Neutrophil (primary cell): ENCODE measurements around the gene RPE.

Experiments
- H3K27ac ChIP-seq: fragments of 200-600 bp; sonication (generic); 2 replicates; pipeline ENCODE4 v1.5.1; 2016; ENCODE audit warnings: mild to moderate bottlenecking, moderate library complexity
- H3K27me3 ChIP-seq: fragments of 200-600 bp; sonication (generic); 2 replicates; pipeline ENCODE4 v1.6.0; 2016; ENCODE audit warnings: mild to moderate bottlenecking
- H3K36me3 ChIP-seq: fragments of 200-600 bp; sonication (generic); 2 replicates; pipeline ENCODE4 v1.5.1; 2017
- H3K4me1 ChIP-seq, 2 experiments: fragments of 200-600 bp in 1 of 2; sonication (generic) in 1 of 2; 1 replicate in 1 of 2; 2 replicates in 1 of 2; pipeline versions ENCODE4 v1.5.1 to v1.6.1; 2013 to 2016; ENCODE audit warnings: low read depth in 1 of 2, low read length in 1 of 2, mild to moderate bottlenecking in 1 of 2, moderate library complexity in 1 of 2; ENCODE audit not compliant: control insufficient read depth in 1 of 2, insufficient read depth in 1 of 2
- H3K4me3 ChIP-seq, 2 experiments: fragments of 200-600 bp in 1 of 2; sonication (generic) in 1 of 2; 1 replicate in 1 of 2; 2 replicates in 1 of 2; pipeline ENCODE4 v1.5.1; 2013 to 2016; ENCODE audit warnings: low read depth in 1 of 2, low read length in 1 of 2, mild to moderate bottlenecking in 1 of 2, moderate library complexity in 1 of 2
- H3K9me3 ChIP-seq: fragments of 200-600 bp; sonication (generic); 2 replicates; pipeline ENCODE4 v1.5.1; 2016
- TF ChIP-seq, protein P1 (sequence below): fragments of 200-600 bp; sonication (generic); IDR thresholded peaks from 2 replicates; pipeline ENCODE4 v1.5.1; 2016; ENCODE audit warnings: antibody characterized with exemption

RPE gene

DNA sequence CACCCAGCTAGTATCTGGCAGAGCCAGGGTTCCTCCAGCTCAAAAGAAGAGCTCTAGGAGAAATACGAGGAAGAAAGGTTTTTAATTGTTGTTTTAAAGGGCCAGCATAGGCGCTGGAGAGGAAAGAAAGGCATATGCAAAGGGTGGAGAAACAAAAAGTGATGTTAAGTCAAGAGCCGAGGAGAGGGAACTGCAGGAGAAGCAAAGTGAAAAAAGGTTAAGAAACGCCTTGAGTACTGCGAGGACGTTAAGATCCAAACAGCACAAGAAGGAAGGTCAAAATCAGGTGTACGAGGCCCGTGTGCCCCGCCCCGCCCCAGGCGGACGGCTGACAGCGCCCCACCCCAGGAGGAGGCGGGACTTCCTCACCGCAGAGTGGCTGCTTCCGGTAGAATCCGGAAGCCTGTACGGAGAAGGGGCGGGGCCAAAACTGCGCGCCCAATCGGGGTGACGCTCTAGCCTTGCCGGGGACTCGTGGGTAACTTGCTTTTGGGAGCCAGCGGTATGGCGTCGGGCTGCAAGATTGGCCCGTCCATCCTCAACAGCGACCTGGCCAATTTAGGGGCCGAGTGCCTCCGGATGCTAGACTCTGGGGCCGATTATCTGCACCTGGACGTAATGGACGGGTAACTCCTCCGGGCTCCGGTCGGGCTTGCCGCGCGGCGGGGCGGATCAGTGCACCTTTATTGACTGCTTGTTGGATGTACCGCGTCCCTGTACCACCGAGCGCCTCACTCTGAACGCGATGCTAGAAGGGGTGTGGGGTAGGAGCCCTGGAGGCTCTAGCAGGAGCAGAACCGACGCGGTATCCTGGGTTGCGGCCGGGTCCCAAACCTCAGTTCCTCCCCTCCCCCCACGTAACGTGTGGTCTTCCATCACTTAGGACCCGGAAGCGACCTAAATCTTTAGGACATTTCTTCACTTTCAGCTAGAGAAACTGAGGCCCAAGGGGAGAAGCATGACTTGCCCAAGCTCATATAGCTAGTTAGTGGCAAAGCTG lies at the start of gene RPE:
TSS of gene RPE (plus strand) at position 481 of the 1,000 bp plus-strand sequence. CDS start at position 505, 24 bp downstream.
- H3K36me3 ChIP-seq, result no peaks in the 10 kb centered on the region
- H3K4me3 ChIP-seq, result peak within 1 kb of the TSS; percentile 77 to 96
- TF ChIP-seq, protein P1, sequence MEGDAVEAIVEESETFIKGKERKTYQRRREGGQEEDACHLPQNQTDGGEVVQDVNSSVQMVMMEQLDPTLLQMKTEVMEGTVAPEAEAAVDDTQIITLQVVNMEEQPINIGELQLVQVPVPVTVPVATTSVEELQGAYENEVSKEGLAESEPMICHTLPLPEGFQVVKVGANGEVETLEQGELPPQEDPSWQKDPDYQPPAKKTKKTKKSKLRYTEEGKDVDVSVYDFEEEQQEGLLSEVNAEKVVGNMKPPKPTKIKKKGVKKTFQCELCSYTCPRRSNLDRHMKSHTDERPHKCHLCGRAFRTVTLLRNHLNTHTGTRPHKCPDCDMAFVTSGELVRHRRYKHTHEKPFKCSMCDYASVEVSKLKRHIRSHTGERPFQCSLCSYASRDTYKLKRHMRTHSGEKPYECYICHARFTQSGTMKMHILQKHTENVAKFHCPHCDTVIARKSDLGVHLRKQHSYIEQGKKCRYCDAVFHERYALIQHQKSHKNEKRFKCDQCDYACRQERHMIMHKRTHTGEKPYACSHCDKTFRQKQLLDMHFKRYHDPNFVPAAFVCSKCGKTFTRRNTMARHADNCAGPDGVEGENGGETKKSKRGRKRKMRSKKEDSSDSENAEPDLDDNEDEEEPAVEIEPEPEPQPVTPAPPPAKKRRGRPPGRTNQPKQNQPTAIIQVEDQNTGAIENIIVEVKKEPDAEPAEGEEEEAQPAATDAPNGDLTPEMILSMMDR, result peak; percentile 42
- H3K27me3 ChIP-seq, result no peaks in the 10 kb centered on the region
- H3K27ac ChIP-seq, result peak within 1 kb of the TSS; percentile 80
- peaks cover 40 to 43% of the 10 kb centered on the region in 2 experiments for H3K4me1 ChIP-seq
- no peaks in the 10 kb centered on the region for H3K9me3 ChIP-seq

GRCh38 chr2:209956271-209956670 lies 46.2 kb upstream of the RPE start:
- no peaks in the 10 kb centered on the region for H3K27me3 ChIP-seq
- TF ChIP-seq, protein P1, result no peak
- no peaks in the 10 kb centered on the region for H3K9me3 ChIP-seq
- no peak overlapping the region for H3K27ac ChIP-seq
- H3K4me1 ChIP-seq, result no peaks in the 10 kb centered on the region
- H3K4me3 ChIP-seq, result no peak overlapping the region
- H3K36me3 ChIP-seq, result no peaks in the 10 kb centered on the region

GRCh38 chr2:209958016-209958415 lies 44.4 kb upstream of the RPE start:
- no peaks in the 10 kb centered on the region for H3K9me3 ChIP-seq
- no peak overlapping the region for H3K4me3 ChIP-seq
- TF ChIP-seq, protein P1, result no peak
- H3K4me1 ChIP-seq, result no peaks in the 10 kb centered on the region
- no peaks in the 10 kb centered on the region for H3K36me3 ChIP-seq
- no peak overlapping the region for H3K27ac ChIP-seq
- no peaks in the 10 kb centered on the region for H3K27me3 ChIP-seq

- Histone ChIP-seq H3K4me3 (no peak overlapping the region), H3K4me1 (no peaks in the 10 kb centered on the region), H3K36me3 (no peaks in the 10 kb centered on the region), H3K27me3 (no peaks in the 10 kb centered on the region), H3K27ac (no peak overlapping the region), H3K9me3 (no peaks in the 10 kb centered on the region)
- TF ChIP-seq, protein P1, result no peak
Measured at GRCh38 chr2:209960045-209960444, 42.4 kb upstream of the RPE start.

- Histone ChIP-seq H3K4me3 (no peak overlapping the region), H3K4me1 (no peaks in the 10 kb centered on the region), H3K27ac (no peak overlapping the region), H3K36me3 (no peaks in the 10 kb centered on the region), H3K9me3 (no peaks in the 10 kb centered on the region), H3K27me3 (no peaks in the 10 kb centered on the region)
- TF ChIP-seq, protein P1, result no peak
Measured at GRCh38 chr2:209960676-209961630, 41.5 kb upstream of the RPE start.
